T-helper 17 cell (primary cell): Measurements from ENCODE around the gene EFNB2. TPM values are rescaled to one million over a fixed set of nuclear protein-coding genes. Genes with fewer than 3 reads are reported as not detected.

Experiments
- ATAC-seq: fragments of 150-1000 bp; cut with Tn5 transposase; 2 replicates; pipeline ENCODE4 v1.10.0; 2021; ENCODE audit warnings: mild to moderate bottlenecking, moderate library complexity
- DNase-seq, 3 donors: peaks; one replicate each; pipeline versions ENCODE4 v3.0.0 to v3.0.0-alpha.2; 2020 to 2021
- H3K9me3 ChIP-seq: one replicate; pipeline ENCODE4 v1.7.0; 2013; ENCODE audit warnings: low read length, mild to moderate bottlenecking; ENCODE audit not compliant: control insufficient read depth, poor library complexity, severe bottlenecking
- H3K27ac Mint-ChIP-seq: one replicate; pipeline ENCODE4 v1.8.0; 2022; ENCODE audit warnings: mild to moderate bottlenecking, moderate library complexity, mixed read lengths
- H3K27me3 Mint-ChIP-seq: one replicate; pipeline ENCODE4 v1.8.0; 2022; ENCODE audit warnings: mixed read lengths
- H3K36me3 Mint-ChIP-seq: one replicate; pipeline ENCODE4 v1.8.0; 2022; ENCODE audit warnings: low read depth, mixed read lengths
- H3K4me1 Mint-ChIP-seq: one replicate; pipeline ENCODE4 v1.8.0; 2022; ENCODE audit warnings: mild to moderate bottlenecking, mixed read lengths
- H3K4me3 Mint-ChIP-seq: one replicate; pipeline ENCODE4 v1.8.0; 2022; ENCODE audit warnings: mild to moderate bottlenecking, moderate library complexity, mixed read lengths
- total RNA-seq, 4 donors: library from RNA in 2 of 4; stranded (reverse) in 2 of 4; gene quantifications; one replicate each; pipeline ENCODE4 v1.2.3 and lab custom pipeline; 2022 to 2026

The EFNB2 gene
- total RNA-seq, 2 donors from 2014 or later: 0.35 to 0.37 TPM

DNA sequence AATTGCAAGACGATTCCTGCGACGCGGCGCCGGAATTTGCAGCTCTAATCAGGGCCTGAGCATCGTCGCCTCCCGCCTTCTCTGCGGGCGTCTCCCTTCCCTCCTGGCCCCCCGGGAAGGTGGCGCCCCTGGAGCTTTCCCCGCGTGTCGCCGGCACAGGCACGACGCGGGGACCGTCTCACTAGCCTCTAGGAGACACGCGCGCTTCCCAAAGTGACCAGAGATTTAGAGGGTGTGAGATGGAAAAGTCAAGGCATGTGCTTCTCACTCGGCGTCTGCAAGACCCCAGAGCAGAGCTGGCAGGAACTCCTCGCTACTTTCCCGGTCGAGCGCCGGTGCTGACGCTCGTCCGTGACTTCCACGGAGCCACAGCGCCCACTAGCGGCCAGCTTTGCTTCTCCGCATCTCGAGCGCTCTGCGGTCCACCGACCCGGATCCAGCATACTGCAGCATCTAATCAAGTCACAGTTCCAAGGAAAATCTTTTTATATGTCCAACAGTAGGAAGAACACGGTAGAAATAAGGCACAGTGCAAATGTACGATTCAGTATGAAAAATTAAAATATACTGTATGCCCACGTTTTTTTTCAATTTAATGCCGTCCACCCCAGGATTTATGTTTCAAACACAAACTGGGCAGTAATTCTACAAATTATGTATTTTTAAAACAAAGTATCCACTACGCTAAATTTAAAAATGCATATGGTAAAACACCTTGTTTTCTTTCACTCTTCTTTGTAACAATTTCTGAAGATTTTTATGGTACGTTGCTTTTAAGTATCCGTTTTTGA is 977 bp upstream of the EFNB2 start:
- H3K36me3 Mint-ChIP-seq: peaks cover 2% of the 10 kb centered on the region
- DNase-seq (peak; percentile 76 to 90 (median 89)), ATAC-seq (peak; percentile 49)
- no peaks in the 10 kb centered on the region for H3K9me3 ChIP-seq
- H3K27me3 Mint-ChIP-seq: peaks cover 16% of the 10 kb centered on the region
- peak overlapping the region; percentile 87 for H3K27ac Mint-ChIP-seq
- H3K4me1 Mint-ChIP-seq: peaks cover 18% of the 10 kb centered on the region
- H3K4me3 Mint-ChIP-seq: peak overlapping the region; percentile 97

DNA sequence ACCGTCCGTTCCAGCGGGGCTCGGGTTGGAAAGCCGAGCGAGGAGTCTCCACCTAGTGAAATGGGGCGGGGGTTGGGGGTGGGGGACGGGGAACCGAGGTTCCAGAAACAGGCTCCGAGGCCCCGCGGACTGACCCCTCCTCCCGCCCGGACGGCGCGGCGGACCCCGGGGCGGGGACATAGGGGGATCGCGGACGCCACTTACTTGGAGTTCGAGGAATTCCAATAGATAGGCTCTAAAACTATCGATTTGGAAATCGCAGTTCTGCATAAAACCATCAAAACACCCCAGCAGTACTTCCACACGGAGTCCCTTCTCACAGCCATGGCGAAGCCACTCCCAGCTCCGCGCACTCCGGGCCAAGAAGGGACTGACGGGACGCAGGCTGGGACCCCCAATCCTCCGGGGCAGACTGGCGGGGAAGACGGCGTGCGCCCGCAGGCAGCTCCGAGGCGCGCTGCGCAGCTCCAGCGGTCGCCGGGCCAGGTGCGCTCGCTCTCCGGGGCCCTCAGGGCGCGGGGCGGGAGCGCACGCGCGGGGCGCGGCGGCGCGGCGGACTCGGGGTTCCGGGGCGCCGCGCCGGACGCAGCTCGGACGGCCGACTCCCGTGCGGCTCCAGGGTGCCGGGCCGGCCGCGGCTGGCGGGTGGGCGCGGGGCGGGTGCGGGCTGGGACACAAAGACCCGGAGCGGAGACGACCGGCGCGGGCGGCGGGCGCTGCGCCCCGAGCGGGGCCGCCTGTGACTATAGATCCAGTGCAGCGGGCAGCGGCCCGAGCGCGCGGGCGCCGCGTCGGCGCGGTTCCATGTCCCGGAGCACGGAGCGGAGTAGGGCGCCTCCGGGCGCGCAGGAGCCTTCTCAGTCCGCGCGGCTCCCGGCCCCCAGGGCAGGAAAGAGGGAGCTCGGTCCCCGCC is 567 bp downstream of the EFNB2 start:
- no peak overlapping the region for H3K27ac Mint-ChIP-seq
- H3K4me1 Mint-ChIP-seq: peaks cover 18% of the 10 kb centered on the region
- H3K27me3 Mint-ChIP-seq: peaks cover 31% of the 10 kb centered on the region
- no peaks in the 10 kb centered on the region for H3K36me3 Mint-ChIP-seq
- H3K9me3 ChIP-seq: no peaks in the 10 kb centered on the region
- peak overlapping the region; percentile 97 for H3K4me3 Mint-ChIP-seq
- ATAC-seq (peak; percentile 13), DNase-seq (peak; percentile 7 to 17 (median 10))

DNA sequence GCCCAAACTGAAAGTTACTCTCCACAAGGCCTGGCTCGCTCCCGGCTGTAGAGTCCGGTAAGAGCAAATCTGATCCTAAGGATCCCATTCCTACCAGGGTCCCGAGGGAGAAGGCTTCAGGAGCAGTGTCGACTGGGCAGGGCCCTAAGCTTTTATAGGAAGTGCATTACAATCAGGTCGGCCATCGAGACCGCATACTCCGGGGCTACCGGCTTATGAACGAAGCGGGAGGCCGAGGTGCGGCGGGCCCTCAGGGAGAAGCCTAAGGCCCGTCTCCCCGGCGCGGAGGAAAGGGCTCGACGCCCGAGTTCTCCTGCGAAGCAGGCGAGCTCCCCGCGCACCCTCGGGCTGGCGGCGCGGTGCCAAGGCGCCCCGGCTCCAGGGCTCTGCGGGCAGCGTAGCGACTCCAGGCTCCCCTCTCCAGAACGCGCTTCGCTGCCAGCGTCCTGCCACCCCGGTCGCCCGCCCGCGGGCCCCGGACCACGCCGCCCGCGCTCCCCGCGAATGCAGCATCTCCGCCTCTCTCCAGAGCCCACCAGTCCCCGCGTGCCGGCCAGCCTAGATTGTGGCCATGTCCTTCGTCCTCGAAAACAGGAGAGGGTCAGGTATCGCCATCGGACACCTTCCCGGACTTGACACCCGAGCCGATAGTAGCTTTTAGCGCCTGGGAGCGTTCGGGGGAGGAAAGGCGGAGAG is 1.4 kb downstream of the EFNB2 start:
- ATAC-seq: no peak
- H3K27ac Mint-ChIP-seq: no peak overlapping the region
- no peaks in the 10 kb centered on the region for H3K36me3 Mint-ChIP-seq
- H3K9me3 ChIP-seq: no peaks in the 10 kb centered on the region
- DNase-seq: peak; percentile 5 to 14 (median 12)
- H3K4me3 Mint-ChIP-seq: peak overlapping the region; percentile 86
- peaks cover 20% of the 10 kb centered on the region for H3K4me1 Mint-ChIP-seq
- peaks cover 39% of the 10 kb centered on the region for H3K27me3 Mint-ChIP-seq

DNA sequence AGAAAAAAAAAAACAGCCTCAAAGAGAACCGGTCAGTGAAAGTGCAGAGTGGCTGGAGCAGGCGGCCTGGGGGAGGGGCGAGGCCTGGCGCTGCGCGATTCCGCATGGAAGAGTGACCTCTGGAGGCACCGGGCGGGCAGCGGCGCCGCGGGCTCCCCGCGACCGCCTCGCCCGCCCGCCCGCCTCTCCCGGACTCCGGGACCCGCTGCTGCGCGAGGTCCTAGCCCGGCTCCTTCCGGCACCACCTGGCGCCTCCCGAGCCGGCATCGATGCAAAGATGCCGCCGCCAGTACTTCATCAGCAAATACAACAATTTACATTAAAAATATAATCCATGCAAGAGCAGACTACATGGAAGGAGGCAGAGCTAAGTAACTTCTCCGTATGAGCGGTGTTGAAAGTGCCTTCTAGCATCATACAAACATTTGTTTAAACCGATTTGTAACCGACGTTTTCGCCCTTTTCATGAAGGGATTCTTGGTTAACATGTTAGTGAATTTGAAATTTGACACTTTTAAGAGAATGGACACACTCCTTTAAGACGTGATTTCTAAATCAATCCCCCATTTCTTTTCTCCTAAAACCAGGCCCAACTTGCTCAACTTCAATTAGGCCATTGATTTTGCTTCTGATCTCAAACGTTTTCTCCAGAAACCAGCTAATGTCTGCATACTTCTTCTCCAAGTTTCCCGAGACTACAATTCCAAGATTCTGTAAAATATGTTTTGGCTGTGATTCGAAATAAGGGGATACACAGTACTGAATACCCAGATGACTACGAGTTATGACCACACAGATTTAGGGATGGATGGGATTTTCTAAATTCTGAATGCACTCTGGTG is 2.1 kb downstream of the EFNB2 start:
- no peak for ATAC-seq
- H3K27me3 Mint-ChIP-seq: peaks cover 47% of the 10 kb centered on the region
- H3K36me3 Mint-ChIP-seq: no peaks in the 10 kb centered on the region

DNA sequence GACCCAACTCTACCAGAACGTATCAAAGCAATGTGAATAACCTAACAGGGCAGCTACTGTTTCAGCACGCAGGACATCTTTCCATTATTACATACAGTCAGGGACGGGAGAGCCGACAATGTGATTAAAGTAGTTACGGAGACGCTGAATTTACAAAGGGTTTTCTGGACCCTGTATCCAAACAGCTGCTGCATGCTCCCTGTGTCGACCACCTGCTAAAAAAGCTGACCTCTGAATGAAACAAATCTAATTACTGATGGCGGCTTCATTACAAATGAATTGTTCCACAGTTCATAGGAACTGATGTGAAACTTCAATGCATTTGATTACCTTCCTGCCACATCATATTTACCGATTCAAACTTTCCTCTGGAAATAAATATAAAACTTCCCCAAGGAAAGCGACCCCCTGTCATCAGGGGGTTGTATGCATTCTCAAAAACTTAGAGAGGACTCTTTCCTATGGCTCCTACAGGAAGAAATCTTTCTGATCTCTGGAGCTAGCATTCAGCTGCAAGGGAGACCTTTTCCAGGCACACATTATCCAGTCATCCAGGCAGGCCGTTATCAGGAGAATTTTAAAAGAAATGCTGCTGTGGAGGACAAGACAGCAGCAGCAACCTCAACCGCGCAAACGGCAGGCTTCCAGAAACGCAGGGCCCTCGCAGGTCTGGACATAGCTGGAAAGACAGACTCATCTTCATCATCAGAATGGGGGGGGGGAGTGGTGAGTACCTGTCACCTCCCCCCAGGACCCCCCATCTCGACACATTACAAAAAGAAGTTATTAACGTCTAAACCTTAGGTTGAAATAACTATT is 3.1 kb downstream of the EFNB2 start:
- H3K9me3 ChIP-seq: no peaks in the 10 kb centered on the region
- Mint-ChIP-seq H3K27ac (no peak overlapping the region), H3K36me3 (no peaks in the 10 kb centered on the region), H3K4me1 (peaks cover 19% of the 10 kb centered on the region), H3K27me3 (peaks cover 53% of the 10 kb centered on the region), H3K4me3 (no peak overlapping the region)
- no peak for ATAC-seq
- no peak for DNase-seq

More for the DNA sequence above, 2.1 kb downstream of the EFNB2 start:
- no peak overlapping the region for H3K27ac Mint-ChIP-seq
- DNase-seq: peak in 1 of 3 donors; percentile 11
- H3K9me3 ChIP-seq: no peaks in the 10 kb centered on the region
- H3K4me3 Mint-ChIP-seq: peak overlapping the region; percentile 86
- peaks cover 19% of the 10 kb centered on the region for H3K4me1 Mint-ChIP-seq

DNA sequence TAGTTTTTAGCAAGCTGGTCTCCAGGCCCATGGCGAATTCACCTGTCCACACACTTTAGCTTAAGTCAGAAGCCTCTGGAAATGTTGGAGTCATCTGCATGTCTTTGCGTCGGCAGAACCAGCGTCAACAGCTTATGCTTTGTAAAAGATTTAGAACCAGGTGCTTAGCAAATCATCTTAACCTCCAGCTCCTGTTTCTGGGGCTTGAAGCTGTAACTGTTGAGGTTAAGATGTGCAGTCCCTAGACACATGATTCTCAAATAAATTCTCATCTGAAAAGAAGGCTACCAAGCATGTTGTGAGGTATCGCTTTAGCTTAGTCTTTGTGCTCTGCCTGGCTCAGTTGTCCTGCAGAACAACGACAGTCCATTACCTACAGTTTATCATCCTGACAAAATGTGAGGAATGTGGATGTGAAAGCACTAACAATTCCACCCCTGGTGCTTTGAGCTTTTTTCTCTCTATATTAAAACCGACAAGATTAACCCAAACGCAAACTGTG is 4.4 kb downstream of the EFNB2 start:
- no peak overlapping the region for H3K27ac Mint-ChIP-seq
- H3K36me3 Mint-ChIP-seq: no peaks in the 10 kb centered on the region
- H3K4me3 Mint-ChIP-seq: no peak overlapping the region

DNA sequence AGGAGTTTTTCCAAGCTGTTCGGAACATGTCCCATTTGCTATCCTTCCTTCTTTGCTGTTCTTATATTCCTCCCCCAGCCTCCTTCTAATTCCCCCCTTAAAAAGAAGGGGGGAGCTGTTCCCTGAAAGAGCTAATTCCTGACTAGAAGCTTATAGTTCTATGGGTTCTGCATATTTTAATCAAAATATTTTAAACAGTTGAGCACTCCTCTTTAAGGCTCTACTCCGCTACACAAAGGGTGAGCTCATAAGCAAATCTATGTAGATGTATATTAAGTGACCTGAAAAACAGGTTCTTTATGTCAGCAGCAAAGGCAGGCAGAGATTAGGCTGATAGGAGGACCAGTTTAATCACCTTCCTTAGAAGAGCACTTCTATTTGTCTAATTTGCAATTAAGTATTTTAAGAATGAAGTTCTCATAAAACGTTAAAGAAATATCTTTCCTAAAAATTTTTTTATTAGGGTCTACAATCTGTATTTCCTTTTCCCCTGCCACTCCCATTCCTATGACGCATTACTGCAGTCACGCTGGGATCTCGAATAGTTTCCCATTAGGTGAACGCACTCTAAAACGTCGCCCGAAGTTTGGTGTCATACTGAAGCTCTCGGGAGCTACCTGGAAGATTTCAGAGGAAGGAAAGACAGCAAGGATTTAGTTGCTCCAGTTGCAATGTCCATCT is 5.2 kb downstream of the EFNB2 start:
- no peaks in the 10 kb centered on the region for H3K9me3 ChIP-seq
- Mint-ChIP-seq H3K27ac (no peak overlapping the region), H3K27me3 (peaks cover 73% of the 10 kb centered on the region), H3K4me3 (no peak overlapping the region), H3K36me3 (no peaks in the 10 kb centered on the region), H3K4me1 (peaks cover 13% of the 10 kb centered on the region)
- DNase-seq: no peak
- no peak for ATAC-seq

More for the DNA sequence above, 4.4 kb downstream of the EFNB2 start:
- H3K9me3 ChIP-seq: no peaks in the 10 kb centered on the region
- Mint-ChIP-seq H3K4me1 (peaks cover 13% of the 10 kb centered on the region), H3K27me3 (peaks cover 66% of the 10 kb centered on the region)
- ATAC-seq (no peak), DNase-seq (no peak)

DNA sequence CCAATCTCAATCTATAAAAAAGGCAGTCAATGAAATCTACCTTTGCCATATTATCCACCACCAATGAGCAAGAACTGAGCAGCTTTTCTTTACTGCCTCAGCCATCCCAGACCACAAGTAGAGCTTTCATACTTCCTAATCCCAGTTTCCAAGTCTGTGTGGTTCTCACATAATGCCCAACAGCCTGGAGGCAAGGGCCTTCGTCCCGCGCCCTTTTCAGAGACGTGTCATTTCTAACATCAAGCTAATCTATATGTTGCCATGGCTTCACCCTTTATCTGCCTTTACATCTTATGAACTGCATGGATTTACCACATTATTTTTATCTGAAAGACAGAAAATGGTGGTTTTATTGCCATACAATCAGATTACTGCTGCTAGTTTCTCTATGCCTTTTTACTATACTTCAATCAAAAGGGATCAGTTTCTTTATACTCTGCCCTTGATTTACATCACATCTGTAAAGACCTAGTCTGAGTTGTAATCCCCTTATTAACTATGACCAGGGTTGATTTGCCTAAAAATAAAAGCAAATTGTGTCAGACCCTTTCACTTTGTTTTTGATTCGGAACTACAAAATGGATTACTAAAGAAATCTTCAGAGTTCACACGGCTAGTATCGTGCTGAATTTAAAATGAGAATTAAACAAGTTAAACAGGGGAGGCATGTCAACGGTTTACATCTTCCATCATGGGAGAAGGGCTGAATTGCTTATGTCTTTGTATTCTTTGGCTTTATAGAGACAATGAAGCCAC is 5.9 kb downstream of the EFNB2 start:
- no peak for DNase-seq
- Mint-ChIP-seq H3K4me3 (no peak overlapping the region), H3K36me3 (no peaks in the 10 kb centered on the region), H3K4me1 (peaks cover 13% of the 10 kb centered on the region), H3K27ac (no peak overlapping the region), H3K27me3 (peaks cover 77% of the 10 kb centered on the region)
- ATAC-seq: no peak
- H3K9me3 ChIP-seq: no peaks in the 10 kb centered on the region

DNA sequence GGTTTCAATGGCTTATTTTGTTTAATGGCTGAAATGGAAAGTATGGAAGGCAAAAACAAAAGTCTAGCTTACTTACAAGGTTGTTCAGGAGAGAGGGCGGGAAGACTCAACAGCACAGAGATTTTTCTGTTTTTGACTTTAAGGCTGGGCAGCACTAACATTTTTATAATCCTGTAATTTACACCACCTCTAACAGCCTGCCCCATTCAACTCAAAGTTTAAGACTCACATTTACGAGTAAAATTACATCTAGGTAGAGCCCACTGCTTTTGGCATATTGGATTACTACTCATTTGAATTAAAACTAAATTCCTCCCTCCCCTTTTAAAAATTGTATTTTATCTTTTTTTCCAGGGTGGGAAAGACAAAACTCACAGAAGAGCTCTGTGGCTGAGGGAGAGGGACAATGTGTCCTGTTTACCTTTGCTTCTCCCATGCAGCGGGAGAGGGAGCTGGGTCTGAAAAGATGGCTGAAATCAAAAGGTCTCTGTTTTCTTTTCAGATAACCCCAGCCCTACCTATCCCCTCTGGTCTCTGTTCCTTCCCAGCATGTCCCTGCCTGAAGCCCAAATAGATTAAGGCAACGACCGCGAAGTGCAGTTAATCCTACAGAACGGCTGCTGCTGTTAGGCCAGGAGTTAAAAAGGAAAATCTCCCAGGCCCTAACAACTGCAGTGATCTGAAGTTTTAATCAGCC is 6.6 kb downstream of the EFNB2 start:
- Mint-ChIP-seq H3K4me1 (peaks cover 12% of the 10 kb centered on the region), H3K4me3 (no peak overlapping the region), H3K27me3 (peaks cover 83% of the 10 kb centered on the region), H3K36me3 (no peaks in the 10 kb centered on the region), H3K27ac (no peak overlapping the region)
- no peak for ATAC-seq
- no peak for DNase-seq
- no peaks in the 10 kb centered on the region for H3K9me3 ChIP-seq

DNA sequence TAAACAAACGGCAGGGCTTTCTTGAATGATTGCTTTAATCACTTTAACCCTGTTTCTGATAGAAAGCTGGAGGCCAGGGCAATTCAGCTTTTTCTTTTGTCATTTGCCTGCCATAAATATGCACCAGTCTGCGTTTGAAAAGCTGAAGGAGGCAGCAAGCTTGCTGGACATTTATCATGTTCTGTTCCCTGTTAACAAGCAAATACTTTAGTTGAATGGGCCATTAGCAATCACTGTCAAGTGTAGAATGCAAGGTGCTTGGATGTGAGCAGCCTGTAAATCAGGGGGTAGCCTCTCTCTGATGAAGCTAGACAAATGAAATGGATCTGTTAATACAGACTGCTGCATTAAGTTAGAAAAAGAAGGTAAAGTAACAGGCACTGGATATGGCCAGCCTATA is 7.6 kb downstream of the EFNB2 start:
- ATAC-seq: no peak
- H3K27me3 Mint-ChIP-seq: peaks cover 87% of the 10 kb centered on the region
- no peak for DNase-seq
- peaks cover 6% of the 10 kb centered on the region for H3K4me1 Mint-ChIP-seq
- H3K27ac Mint-ChIP-seq: no peak overlapping the region
- no peaks in the 10 kb centered on the region for H3K9me3 ChIP-seq
- no peak overlapping the region for H3K4me3 Mint-ChIP-seq
- no peaks in the 10 kb centered on the region for H3K36me3 Mint-ChIP-seq
